HAP-1 (cell line): ENCODE data around the gene EFCAB7.
"Not testable (repeated sequence)": the region's sequence is repeated elsewhere in the genome, so short reads cannot be mapped to it uniquely, and the experiment has no call there.

Experiments
- DNase-seq, 2 experiments: peaks; one replicate each; pipeline ENCODE4 v3.0.0-alpha.2; 2016 to 2020; ENCODE audit warnings: low spot score in 2 of 2
- H3K27me3 ChIP-seq: fragments of 250-450 bp; sonication (Bioruptor Pico); 2 replicates; pipeline ENCODE4 v1.5.1; 2020; ENCODE audit warnings: low read depth, mild to moderate bottlenecking, moderate library complexity
- H3K36me3 ChIP-seq: fragments of 250-450 bp; sonication (Bioruptor Pico); replicated peaks from 2 replicates; pipeline ENCODE4 v1.5.1; 2020; ENCODE audit warnings: mild to moderate bottlenecking
- H3K4me1 ChIP-seq: fragments of 250-450 bp; sonication (Bioruptor Pico); 2 replicates; pipeline ENCODE4 v1.5.1; 2020; ENCODE audit warnings: mild to moderate bottlenecking
- H3K4me3 ChIP-seq: fragments of 250-450 bp; sonication (Bioruptor Pico); 2 replicates; pipeline ENCODE4 v1.5.1; 2020; ENCODE audit warnings: mild to moderate bottlenecking, moderate library complexity
- H3K9me3 ChIP-seq: fragments of 250-450 bp; sonication (Bioruptor Pico); 2 replicates; pipeline ENCODE4 v1.5.1; 2020; ENCODE audit warnings: mild to moderate bottlenecking, moderate library complexity
- in situ Hi-C: fragments of 300-500 bp; cut with MboI; formaldehyde crosslinking; loops from 3 replicates; pipeline ENCODE4 v1.14.3; 2020; ENCODE audit warnings: low sequenced_read_pairs, inconsistent platforms, mixed read lengths

EFCAB7 gene

DNA sequence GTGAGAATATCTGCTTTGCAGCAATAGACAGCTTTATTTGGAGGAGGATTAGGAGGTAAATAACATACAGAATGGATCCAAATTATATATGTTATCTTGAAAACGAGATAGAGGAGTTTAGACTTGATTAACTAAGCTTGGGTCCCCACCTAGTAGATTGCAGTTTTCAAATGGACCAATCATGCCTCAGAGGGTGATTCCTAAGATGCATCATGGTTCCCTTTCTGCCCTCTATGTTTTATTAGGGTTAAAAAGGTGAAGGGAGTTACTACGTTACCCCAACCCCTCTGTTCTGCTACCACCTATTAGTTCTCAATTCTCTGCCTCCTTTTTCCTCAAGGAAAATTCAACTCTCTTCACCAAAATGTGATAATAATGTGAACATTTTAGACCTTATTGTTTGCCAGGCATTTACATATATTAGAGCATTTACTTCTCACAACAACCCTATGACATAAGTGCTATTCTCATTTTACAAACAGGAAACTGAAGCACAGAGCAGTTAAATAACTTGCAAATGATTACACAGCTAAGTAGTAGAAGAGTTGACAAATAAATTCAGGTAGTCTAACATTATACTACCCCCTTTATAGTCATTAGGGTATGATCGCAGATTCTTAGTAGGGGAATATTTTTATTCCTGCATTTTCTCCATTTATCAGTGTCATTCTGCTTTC lies 46.5 kb downstream of the EFCAB7 start:
- Histone ChIP-seq H3K4me3 (no peak overlapping the region), H3K27me3 (no peaks in the 10 kb centered on the region), H3K36me3 (no peaks in the 10 kb centered on the region), H3K4me1 (no peaks in the 10 kb centered on the region), H3K9me3 (no peaks in the 10 kb centered on the region)
- in situ Hi-C loops, result no loop called here
- DNase-seq, result no peak

DNA sequence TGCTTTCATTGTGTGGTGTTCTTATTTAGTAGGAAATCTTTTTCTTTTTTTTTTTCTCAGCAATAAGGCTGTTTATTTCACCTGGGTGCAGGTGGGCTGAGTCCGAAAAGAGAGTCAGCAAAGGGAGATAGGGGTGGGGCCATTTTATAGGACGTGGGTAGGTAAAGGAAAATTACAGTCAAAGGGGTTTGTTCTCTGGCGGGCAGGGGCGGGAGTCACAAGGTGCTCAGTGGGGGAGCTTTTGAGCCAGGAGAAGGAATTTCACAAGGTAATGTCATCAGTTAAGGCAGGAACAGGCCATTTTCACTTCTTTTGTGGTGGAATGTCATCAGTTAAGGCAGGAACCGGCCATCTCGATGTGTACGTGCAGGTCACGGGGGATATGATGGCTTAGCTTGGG lies 49.4 kb downstream of the EFCAB7 start:
- H3K4me1 ChIP-seq, H3K36me3 ChIP-seq, H3K9me3 ChIP-seq, H3K4me3 ChIP-seq, DNase-seq, H3K27me3 ChIP-seq, in situ Hi-C loops: not testable (repeated sequence)

DNA sequence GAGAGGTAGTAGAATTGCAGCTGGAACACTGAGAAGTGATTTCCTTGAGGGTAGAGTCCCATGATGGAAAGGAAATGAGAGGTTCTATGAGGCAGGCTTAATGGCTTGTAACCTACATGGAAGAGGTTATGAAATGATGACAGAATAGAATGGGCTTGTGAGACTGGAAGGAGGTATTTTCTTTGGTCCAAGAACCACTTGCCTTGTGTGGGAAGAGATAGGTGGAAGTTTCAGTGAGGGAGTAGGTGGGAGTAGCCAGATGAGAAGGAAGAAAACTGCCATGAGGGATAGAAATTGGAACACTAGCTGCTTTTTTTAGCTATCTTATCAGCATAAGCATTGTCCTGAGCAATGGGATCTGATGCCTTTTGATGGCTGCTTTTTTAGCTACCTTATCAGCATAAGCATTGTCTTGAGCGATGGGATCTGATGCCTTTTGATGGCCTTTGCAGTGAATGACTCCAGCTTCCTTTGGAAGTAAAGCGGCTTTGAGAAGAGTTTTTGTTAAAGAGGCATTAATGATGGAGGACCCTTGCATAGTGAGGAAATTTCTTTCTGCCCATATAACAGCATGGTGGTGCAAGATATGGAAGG lies 51.0 kb downstream of the EFCAB7 start:
- H3K4me1 ChIP-seq, H3K9me3 ChIP-seq, in situ Hi-C loops, H3K36me3 ChIP-seq, DNase-seq, H3K4me3 ChIP-seq, H3K27me3 ChIP-seq: not testable (repeated sequence)

DNA sequence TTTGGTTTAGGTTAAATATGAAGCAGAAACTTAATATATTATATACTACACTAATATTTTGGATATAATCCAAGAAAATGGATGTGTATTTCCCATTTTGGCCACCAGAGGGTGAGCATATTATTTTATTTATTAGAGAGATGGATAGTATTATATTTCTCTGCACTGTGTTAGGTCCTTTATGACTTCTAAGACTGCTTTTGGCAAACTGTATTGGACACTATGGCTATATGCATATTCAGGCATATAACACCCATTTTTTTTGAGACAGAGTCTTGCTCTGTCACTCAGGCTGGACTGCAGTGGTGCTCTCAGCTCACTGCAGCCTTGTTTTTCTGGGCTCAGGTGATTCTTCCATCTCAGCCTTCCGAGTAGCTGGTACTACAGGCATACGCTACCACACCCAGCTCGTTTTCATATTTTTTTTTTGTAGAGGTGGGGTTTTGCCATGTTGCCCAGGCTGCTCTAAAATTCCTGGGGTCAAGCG lies 52.1 kb downstream of the EFCAB7 start:
- no peaks in the 10 kb centered on the region for H3K4me1 ChIP-seq
- no peaks in the 10 kb centered on the region for H3K36me3 ChIP-seq
- H3K27me3 ChIP-seq, result peaks cover 2% of the 10 kb centered on the region; the same call in 1 of the 2 replicates
- no peak for DNase-seq
- H3K4me3 ChIP-seq, result no peak overlapping the region
- in situ Hi-C loops, result no loop called here
- no peaks in the 10 kb centered on the region for H3K9me3 ChIP-seq

DNA sequence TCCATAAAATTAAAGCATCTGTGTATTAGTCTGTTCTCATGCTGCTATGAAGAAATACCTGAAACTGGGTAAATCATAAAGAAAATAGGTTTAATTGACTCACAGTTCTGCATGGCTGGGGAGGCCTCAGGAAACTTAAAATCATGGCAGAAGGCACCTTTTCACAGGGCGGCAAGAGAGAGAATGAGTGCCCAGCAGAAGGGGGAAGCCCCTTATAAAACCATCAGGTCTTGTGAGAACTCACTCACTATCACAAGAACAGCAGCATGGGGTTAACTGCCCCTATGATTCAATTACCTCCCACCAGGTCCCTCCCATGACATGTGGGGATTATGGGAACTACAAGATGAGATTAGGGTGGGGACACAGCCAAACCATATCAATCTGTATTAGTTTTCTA lies 63.0 kb downstream of the EFCAB7 start:
- H3K4me1 ChIP-seq, H3K27me3 ChIP-seq, in situ Hi-C loops: not testable (repeated sequence)

DNA sequence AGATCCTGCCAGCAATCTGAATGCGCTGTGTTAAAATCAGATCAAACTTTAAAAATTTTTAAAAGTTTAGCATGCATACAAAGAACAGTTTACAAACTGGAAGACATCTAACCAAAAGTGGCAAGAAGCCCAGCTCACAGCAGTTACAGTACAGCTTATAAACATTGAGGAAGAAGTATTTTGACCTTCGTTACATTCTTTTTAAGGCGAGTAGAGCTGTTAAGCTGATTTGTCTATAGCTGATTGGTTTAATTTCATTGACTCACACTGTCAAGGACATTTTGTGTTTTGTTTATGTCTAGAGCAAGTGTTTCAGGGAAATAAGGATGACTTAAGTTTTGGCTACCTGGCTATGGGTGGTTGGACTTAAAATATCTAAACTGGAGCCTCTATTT lies 66.8 kb downstream of the EFCAB7 start:
- Histone ChIP-seq H3K4me1 (peaks cover 4% of the 10 kb centered on the region; the same call in 1 of the 2 replicates), H3K36me3 (no peaks in the 10 kb centered on the region), H3K27me3 (no peaks in the 10 kb centered on the region), H3K4me3 (no peak overlapping the region), H3K9me3 (no peaks in the 10 kb centered on the region)
- DNase-seq, result no peak
- in situ Hi-C loops, result no loop called here

More for the DNA sequence above, 63.0 kb downstream of the EFCAB7 start:
- H3K36me3 ChIP-seq, DNase-seq, H3K4me3 ChIP-seq, H3K9me3 ChIP-seq: not testable (repeated sequence)

DNA sequence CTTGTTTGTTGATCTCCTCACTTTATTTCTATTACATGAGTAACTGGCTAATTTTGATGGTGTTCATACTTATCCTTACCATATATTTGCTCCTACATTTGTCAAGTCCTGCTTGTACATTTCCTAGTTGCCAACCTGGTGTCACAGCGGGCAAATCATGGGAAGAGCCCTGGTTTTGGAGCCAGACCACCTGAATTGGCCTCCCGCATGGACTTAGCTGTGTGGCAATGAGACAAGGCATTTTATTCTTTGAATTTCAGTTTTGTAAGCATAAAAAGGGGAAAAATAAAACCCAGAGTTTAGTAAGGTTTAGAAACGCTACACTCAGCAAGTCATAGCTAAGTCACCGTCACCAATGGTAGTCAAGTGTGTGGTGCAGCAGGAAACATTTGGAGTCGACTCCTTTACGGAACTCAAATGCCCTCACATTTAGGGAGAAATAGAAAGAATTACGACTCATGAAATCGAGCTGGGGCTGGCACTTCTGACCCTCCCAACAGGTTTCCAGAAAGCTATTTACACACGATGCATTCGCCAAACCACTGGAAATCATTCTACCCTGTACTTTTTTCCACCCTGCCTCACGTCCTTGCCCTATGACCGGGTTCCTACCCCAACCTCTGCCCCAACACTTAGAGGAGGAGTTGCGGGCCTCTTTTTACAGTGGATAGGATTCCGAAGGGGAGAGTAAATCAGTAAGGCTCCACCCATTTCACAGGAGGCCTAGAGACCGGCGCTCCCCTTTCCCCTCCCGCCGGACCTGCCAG lies 69.4 kb downstream of the EFCAB7 start:
- no peaks in the 10 kb centered on the region for H3K9me3 ChIP-seq
- peak in 1 of 2 experiments; percentile 74 for DNase-seq
- peaks cover 4% of the 10 kb centered on the region; the same call in 1 of the 2 replicates for H3K4me1 ChIP-seq
- no peaks in the 10 kb centered on the region for H3K36me3 ChIP-seq
- in situ Hi-C loops, result no loop called here
- H3K27me3 ChIP-seq, result no peaks in the 10 kb centered on the region
- peak overlapping the region; percentile 69 for H3K4me3 ChIP-seq

DNA sequence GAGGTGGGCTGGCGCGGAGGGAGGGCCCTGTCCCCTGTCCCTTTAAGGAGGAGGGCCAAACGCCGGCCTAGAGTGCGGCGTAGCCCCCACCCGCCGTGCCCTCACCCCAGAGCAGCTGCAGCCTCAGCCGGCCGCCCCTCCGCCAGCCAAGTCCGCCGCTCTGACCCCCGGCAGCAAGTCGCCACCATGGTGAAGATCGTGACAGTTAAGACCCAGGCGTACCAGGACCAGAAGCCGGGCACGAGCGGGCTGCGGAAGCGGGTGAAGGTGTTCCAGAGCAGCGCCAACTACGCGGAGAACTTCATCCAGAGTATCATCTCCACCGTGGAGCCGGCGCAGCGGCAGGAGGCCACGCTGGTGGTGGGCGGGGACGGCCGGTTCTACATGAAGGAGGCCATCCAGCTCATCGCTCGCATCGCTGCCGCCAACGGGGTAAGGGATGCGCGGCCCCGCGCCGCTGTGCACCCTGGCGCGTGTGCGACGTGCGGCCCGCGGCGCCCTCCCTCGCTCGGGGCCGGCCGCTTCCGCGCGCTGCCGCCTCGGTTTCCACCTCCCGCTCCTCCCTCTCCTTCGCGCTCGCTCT lies 70.1 kb downstream of the EFCAB7 start, which contains the start of gene PGM1:
PGM1 (plus strand) TSS at position 109 of the 583 bp plus-strand sequence; CDS start at position 187, 78 bp downstream.
- H3K36me3 ChIP-seq, result no peaks in the 10 kb centered on the region
- no peaks in the 10 kb centered on the region for H3K27me3 ChIP-seq
- peak within 1 kb of the TSS; percentile 69 for H3K4me3 ChIP-seq
- peaks cover 4% of the 10 kb centered on the region; the same call in 1 of the 2 replicates for H3K4me1 ChIP-seq
- no peaks in the 10 kb centered on the region for H3K9me3 ChIP-seq
- in situ Hi-C loops, result no loop called here
- DNase-seq, result peak; percentile 46 to 81

DNA sequence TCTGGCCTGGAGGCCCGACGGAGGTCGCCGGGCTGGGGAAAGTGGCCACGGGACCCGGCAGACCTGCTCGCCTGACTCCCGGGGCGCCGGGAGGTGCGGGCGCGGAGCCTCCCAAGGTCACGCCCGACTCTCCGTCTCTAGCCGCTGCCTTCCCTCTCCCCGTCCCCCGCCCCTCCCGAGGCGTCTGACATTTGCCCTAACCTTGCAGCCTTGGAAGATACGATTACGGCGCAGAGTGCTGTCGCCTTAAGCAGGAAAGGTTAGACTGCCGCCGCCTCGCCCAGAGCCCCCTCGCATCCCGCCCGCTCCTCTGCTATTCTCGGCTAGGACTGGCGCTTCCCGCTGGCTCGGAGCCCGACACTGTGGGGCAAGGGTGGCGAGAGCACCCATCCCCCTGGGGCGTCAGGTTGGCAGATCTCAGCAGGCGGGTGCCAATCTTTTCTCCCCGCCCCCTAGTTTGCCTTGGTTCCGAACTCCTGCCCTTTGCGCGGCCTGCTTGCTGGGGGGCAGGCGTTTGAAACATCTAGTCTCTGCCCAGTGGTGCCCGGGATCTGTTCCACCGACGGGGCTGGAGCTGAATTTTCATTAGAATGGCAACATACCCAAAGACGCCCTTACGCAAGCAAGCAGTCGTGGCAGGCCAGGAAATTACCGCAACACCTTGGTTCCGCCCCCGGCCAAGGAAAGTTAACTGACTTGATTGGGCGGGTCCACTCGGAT lies 70.7 kb downstream of the EFCAB7 start:
- Histone ChIP-seq H3K4me1 (peaks cover 4% of the 10 kb centered on the region; the same call in 1 of the 2 replicates), H3K36me3 (no peaks in the 10 kb centered on the region), H3K27me3 (no peaks in the 10 kb centered on the region), H3K4me3 (peak overlapping the region; percentile 69), H3K9me3 (no peaks in the 10 kb centered on the region)
- in situ Hi-C loops, result no loop called here
- peak in 1 of 2 experiments; percentile 67 for DNase-seq

DNA sequence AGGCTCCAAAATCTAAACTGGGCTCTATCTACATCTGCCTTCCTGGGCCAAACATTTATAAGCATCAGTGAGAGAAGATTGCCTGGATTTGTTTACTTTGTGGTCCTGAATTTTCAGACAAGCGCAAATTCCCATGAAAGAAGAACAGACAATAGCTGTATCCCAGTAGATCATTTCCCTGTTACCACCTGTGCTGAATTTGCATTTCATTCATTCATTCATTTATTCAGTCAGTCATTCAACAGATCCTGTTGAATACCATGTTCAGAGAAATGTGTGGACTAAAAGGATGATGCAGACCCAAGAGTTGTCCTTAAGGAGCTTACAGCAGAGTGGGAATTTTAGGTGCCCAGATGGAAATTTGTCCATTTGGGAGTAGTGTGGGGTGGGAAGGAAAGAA lies 72.1 kb downstream of the EFCAB7 start:
- H3K4me1 ChIP-seq, result peaks cover 4% of the 10 kb centered on the region; the same call in 1 of the 2 replicates
- no peaks in the 10 kb centered on the region for H3K27me3 ChIP-seq
- DNase-seq, result no peak
- in situ Hi-C loops, result no loop called here
- no peak overlapping the region for H3K4me3 ChIP-seq
- no peaks in the 10 kb centered on the region for H3K9me3 ChIP-seq
- no peaks in the 10 kb centered on the region for H3K36me3 ChIP-seq

DNA sequence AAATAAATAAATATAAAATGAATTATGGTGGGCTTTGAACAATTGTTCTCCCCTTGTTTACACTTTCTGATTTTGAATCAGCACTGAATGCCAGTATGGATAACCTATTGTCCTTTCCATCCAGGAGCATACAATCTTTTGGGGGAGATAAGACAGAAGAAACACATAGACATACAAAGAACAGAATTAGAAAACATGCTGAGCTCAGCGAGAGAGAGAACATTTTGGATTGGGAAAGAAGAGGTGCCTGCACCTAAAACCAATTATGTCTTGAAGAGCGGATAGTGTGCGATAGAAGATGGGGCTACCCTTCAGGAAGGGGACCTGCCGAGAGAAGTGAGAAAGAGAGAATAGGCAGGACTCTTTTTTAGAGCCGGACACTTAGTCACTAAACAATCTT lies 76.5 kb downstream of the EFCAB7 start:
- no peaks in the 10 kb centered on the region for H3K9me3 ChIP-seq
- H3K27me3 ChIP-seq, result no peaks in the 10 kb centered on the region
- no peaks in the 10 kb centered on the region; the same call in 1 of the 2 replicates for H3K4me1 ChIP-seq
- no peak for DNase-seq
- H3K4me3 ChIP-seq, result no peak overlapping the region
- no peaks in the 10 kb centered on the region for H3K36me3 ChIP-seq
- in situ Hi-C loops, result no loop called here

DNA sequence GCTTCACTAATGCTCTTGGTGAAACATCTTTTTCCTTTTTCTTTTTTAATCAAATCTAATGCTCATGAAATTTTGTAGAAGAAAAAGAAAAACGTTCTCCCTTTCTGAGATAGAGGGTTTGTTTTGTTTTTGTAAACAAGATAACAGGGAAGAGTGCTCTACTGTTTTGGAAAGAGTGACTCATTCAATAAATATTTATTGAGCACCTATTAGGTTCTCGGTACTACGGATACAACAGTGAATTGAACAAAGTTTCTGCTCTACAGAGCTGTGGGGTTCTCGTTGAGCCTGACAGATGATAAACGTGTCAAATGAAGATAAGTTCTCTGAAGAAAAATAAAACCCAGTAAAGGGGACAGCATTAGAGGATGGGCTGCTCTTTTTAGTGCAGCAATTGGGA lies 76.9 kb downstream of the EFCAB7 start:
- Histone ChIP-seq H3K4me3 (no peak overlapping the region), H3K27me3 (no peaks in the 10 kb centered on the region), H3K4me1 (no peaks in the 10 kb centered on the region; the same call in 1 of the 2 replicates), H3K36me3 (no peaks in the 10 kb centered on the region), H3K9me3 (no peaks in the 10 kb centered on the region)
- no peak for DNase-seq
- in situ Hi-C loops, result no loop called here

DNA sequence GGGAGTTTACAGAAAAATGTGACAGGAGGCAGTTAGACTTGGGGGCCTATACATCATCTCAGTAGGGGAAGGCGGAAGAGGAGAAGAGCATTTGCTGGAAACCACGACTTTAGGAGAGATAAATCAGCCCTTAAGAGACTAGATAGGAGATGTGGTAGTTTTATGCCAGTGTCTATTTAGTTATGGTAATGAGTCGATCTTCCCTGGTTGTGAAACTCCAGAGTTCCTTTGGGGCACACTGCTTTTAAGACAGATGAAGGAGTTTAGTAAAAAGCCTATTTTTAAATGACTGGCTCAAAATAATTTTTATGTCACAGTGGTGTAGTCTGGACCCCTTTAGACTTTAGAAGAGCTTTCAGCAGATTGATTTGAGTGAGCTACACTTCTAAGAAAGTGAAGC lies 77.7 kb downstream of the EFCAB7 start:
- DNase-seq, result no peak
- H3K36me3 ChIP-seq, result no peaks in the 10 kb centered on the region
- H3K4me3 ChIP-seq, result no peak overlapping the region
- no peaks in the 10 kb centered on the region for H3K4me1 ChIP-seq
- H3K9me3 ChIP-seq, result no peaks in the 10 kb centered on the region
- in situ Hi-C loops, result no loop called here
- no peaks in the 10 kb centered on the region for H3K27me3 ChIP-seq
